PC-9 (cell line): Measurements from ENCODE around the gene CSNK1G2.

Experiments used
- CTCF ChIP-seq: fragments of 200-600 bp; sonication (generic); conservative IDR thresholded peaks from 2 replicates; pipeline ENCODE4 v1.6.1; 2017; ENCODE audit warnings: mixed run types, antibody characterized with exemption, mild to moderate bottlenecking, moderate library complexity
- EZH2 ChIP-seq: fragments of 200-600 bp; sonication (generic); IDR thresholded peaks from 2 replicates; pipeline ENCODE4 v1.8.0; 2017; ENCODE audit warnings: antibody characterized with exemption, low read depth

- TF ChIP-seq CTCF (no peak), EZH2 (no peak)
These were observed 18.2 kb upstream of the CSNK1G2 start for GRCh38 chr19:1922803-1923202.
